BE2C (cell line): Measurements from ENCODE around the gene TBX2.

ENCODE experiments used
- DNase-seq: peaks from one replicate; pipeline ENCODE4 v3.0.0-alpha.2; 2020
- H3K27me3 ChIP-seq: fragments of 250-450 bp; sonication (Bioruptor Pico); 2 replicates; pipeline ENCODE4 v1.5.1; 2020; ENCODE audit warnings: mild to moderate bottlenecking
- H3K36me3 ChIP-seq: fragments of 250-450 bp; sonication (Bioruptor Pico); 2 replicates; pipeline ENCODE4 v1.5.1; 2020; ENCODE audit warnings: mild to moderate bottlenecking
- H3K4me1 ChIP-seq: fragments of 250-450 bp; sonication (Bioruptor Pico); 2 replicates; pipeline ENCODE4 v1.5.1; 2020
- H3K4me3 ChIP-seq: 2 replicates; pipeline ENCODE4 v1.5.1; 2011; ENCODE audit warnings: low read depth, low read length
- H3K9me3 ChIP-seq: fragments of 250-450 bp; sonication (Bioruptor Pico); 2 replicates; pipeline ENCODE4 v1.5.1; 2020
- TF ChIP-seq, protein P1 (sequence below): IDR thresholded peaks from 2 replicates; pipeline ENCODE4 v1.5.1; 2012; ENCODE audit warnings: mild to moderate bottlenecking, low read depth, low read length

The TBX2 gene

DNA sequence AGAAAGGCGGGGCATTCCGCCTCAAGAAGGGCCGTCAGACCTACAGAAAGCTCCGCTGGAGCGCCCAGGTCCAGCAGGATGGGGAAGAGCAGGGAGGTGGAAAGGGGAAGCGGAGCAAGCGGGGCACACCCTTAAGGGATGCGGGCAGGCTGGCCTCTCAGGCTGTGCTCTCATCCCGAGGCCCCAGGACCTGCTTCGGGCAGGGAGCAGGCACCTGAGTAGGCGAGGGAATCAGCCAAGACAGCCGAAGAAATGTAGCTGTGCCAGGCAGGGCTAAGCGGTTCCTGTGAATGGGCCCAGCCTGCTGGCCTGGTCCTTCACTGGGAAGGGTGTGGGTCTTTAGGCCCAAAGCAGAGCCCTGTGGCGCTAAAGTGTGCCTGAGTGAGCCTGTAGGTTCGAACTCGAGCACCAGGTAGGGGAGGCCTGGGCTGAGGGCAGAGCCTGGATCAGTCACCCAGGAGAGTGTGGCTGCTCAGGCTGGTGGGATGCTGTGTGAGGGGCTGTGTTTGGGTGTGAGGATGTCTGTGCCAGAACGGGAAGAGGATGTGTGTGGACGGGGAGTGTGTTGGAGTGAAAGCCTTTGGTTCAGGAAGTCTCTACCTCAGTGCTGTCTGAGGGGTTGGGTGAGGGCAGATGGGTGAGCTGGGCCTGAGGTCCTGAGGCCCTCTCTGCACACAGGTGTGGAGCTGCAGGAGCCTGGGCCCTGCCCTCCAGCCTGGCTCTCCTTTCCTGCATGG is 55.8 kb downstream of the TBX2 start:
- no peak for DNase-seq
- Histone ChIP-seq H3K36me3 (no peaks in the 10 kb centered on the region), H3K27me3 (no peaks in the 10 kb centered on the region), H3K4me3 (no peak overlapping the region), H3K9me3 (no peaks in the 10 kb centered on the region), H3K4me1 (no peaks in the 10 kb centered on the region)
- TF ChIP-seq, protein P1, sequence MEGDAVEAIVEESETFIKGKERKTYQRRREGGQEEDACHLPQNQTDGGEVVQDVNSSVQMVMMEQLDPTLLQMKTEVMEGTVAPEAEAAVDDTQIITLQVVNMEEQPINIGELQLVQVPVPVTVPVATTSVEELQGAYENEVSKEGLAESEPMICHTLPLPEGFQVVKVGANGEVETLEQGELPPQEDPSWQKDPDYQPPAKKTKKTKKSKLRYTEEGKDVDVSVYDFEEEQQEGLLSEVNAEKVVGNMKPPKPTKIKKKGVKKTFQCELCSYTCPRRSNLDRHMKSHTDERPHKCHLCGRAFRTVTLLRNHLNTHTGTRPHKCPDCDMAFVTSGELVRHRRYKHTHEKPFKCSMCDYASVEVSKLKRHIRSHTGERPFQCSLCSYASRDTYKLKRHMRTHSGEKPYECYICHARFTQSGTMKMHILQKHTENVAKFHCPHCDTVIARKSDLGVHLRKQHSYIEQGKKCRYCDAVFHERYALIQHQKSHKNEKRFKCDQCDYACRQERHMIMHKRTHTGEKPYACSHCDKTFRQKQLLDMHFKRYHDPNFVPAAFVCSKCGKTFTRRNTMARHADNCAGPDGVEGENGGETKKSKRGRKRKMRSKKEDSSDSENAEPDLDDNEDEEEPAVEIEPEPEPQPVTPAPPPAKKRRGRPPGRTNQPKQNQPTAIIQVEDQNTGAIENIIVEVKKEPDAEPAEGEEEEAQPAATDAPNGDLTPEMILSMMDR: no peak

DNA sequence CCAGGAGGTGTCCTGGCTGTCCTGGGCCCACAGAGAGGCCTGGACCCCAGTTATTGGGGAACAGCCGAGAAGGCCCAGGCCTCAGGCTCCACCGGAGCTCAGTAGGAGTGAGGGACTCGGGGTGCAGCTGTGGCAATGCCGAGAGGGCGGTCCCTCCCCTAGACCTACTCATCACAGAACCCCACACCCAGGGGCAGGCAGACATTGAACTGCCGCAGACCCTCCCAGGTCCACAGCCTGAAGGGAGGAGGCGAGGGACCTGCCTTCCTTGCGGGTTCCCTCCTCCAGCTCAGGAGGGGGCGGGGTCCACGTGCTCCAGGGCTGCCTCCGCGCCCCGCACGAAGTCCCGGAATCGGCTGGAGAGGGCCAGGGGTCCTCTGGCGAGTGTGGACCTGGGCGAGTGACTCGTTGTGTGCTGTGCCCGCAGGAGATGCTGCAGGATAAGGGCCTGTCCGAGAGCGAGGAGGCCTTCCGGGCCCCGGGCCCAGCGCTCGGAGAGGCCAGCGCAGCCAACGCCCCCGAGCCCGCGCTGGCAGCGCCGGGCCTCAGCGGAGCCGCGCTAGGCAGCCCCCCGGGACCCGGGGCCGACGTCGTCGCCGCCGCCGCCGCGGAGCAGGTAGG is 56.5 kb downstream of the TBX2 start:
- Histone ChIP-seq H3K4me3 (no peak overlapping the region), H3K36me3 (no peaks in the 10 kb centered on the region), H3K27me3 (no peaks in the 10 kb centered on the region), H3K4me1 (no peaks in the 10 kb centered on the region), H3K9me3 (no peaks in the 10 kb centered on the region; the same call in 1 of the 2 replicates)
- DNase-seq: no peak
- TF ChIP-seq, protein P1: no peak

DNA sequence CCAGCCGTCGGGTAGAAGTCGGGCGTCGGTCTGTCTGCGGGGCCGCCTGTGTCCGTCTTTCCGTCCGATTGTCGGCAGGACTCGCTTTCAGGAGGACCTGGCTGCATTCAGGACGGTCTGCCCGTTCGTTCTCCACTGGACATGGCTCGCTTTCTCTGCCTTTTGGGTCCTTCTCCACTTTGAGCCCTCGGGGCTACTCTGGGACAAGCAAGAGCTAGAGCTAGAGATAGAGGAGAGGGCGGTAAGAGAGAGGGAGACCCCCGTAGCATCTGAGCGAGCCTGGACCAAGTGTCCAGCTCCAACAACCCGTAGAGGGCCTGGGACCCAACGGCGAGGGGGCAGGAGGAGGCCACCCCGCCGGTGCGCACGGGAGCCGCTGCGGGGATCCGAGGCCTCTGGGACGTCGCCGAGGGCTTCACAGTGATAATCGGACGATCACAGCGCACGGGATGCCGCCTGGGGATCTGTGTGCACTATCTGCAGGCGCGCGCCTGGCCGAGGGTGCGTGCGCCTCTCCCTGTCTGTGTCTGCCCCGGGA is 57.1 kb downstream of the TBX2 start:
- Histone ChIP-seq H3K27me3 (no peaks in the 10 kb centered on the region), H3K9me3 (no peaks in the 10 kb centered on the region; the same call in 1 of the 2 replicates), H3K4me1 (no peaks in the 10 kb centered on the region), H3K4me3 (no peak overlapping the region), H3K36me3 (no peaks in the 10 kb centered on the region)
- DNase-seq: no peak
- TF ChIP-seq, protein P1: no peak

DNA sequence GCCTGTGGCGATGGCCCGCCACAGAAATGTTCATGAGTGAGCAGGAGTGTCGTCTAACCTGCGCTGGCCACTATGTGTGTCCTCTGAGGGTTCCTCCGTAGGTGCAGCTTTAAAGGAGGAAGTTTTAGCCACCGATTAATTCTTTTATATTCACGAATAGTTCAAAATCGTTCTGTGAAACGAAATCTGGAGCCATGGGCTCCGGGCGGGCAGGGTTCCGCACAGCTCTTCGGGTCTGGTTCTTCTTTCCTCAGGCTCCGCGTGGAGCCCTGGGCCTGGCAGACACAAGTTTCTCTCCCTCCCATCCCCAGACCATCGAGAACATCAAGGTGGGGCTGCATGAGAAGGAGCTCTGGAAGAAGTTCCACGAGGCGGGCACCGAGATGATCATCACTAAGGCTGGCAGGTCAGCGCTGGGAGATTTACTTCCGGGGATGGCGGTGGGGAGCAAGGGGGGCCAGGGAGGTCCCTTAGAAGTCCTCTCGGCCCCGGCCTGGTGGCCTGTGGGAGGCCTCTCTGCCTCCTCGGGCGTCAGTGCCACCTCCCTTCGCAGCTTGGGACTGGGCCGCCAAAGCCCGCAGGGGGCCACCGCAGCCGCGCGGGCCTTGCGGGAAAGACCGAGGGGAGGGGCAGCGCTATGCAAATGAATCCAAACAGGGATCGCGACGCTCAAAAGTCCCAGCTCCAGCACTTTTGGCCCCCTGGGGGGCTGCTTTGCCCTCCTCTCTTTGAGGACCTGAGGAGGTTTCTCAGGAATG is 57.8 kb downstream of the TBX2 start:
- Histone ChIP-seq H3K27me3 (no peaks in the 10 kb centered on the region), H3K4me1 (no peaks in the 10 kb centered on the region), H3K9me3 (no peaks in the 10 kb centered on the region; the same call in 1 of the 2 replicates), H3K4me3 (no peak overlapping the region), H3K36me3 (no peaks in the 10 kb centered on the region)
- TF ChIP-seq, protein P1: no peak
- no peak for DNase-seq

DNA sequence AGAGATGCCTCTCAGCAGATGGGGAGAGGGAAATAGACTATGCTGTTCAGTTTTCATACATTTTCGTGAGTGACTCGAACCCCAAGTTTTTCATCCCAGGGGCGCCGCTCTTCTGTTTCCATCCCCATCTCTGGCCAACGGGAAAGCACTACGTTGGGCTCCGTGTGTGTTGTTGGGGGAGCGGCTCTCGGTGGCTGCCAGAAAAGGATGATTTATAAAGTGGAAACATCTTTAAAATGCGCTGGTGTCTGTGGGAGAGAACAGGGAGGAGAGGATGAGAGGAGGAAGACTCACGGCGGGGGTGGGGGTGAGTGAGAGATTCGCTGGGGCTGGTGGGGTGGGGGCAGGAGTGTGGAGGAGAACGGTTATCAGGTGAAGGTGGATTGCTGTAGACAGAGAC is 58.4 kb downstream of the TBX2 start:
- H3K36me3 ChIP-seq: no peaks in the 10 kb centered on the region
- no peaks in the 10 kb centered on the region; the same call in 1 of the 2 replicates for H3K9me3 ChIP-seq
- H3K27me3 ChIP-seq: no peaks in the 10 kb centered on the region
- TF ChIP-seq, protein P1: no peak
- no peaks in the 10 kb centered on the region for H3K4me1 ChIP-seq
- DNase-seq: no peak
- no peak overlapping the region for H3K4me3 ChIP-seq
